Measurements from ENCODE around the gene AUNIP.

GRCh38 chr1:25877155-25877554, 17.9 kb upstream of the AUNIP start:
- no peak for TF ChIP-seq CTCF (IDR thresholded peaks at IDR 0.05)
- TF ChIP-seq TCF12 (IDR thresholded peaks at IDR 0.05) = no peak
- TF ChIP-seq, protein P1, sequence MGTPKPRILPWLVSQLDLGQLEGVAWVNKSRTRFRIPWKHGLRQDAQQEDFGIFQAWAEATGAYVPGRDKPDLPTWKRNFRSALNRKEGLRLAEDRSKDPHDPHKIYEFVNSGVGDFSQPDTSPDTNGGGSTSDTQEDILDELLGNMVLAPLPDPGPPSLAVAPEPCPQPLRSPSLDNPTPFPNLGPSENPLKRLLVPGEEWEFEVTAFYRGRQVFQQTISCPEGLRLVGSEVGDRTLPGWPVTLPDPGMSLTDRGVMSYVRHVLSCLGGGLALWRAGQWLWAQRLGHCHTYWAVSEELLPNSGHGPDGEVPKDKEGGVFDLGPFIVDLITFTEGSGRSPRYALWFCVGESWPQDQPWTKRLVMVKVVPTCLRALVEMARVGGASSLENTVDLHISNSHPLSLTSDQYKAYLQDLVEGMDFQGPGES (IDR thresholded peaks at IDR 0.05; ENCODE audit: low read depth, low read length) = no peak
- TF ChIP-seq SMC3 (IDR thresholded peaks at IDR 0.05; ENCODE audit: low read depth, low read length) = no peak
- TF ChIP-seq EP300 (IDR thresholded peaks at IDR 0.05; ENCODE audit: borderline replicate concordance in 1 of 2, low read depth in 1 of 2, low read length in 1 of 2) = no peak
